IMR-90 (cell line): Measurements from ENCODE around the gene PLCH2. TPM values are rescaled to one million over a fixed set of nuclear protein-coding genes. Genes with fewer than 3 reads are reported as not detected.

ENCODE experiments used
- ATAC-seq: fragments of 200-7000 bp; cut with Tn5 transposase; 2 replicates; pipeline ENCODE4 v1.9.1; 2020; ENCODE audit warnings: low read depth, mild to moderate bottlenecking, moderate library complexity
- BruUV-seq: library from RNA; stranded (reverse); fragments of 400-500 nt; replicated peaks from 2 replicates; lab custom pipeline; 2021; lab: Mats Ljungman, UMichigan
- CTCF ChIA-PET: fragments of 300-600 bp; formaldehyde crosslinking; extraction: SDS; loops from one replicate; lab custom pipeline; 2021; ENCODE audit warnings: antibody characterized with exemption; lab: Yijun Ruan, JAX
- POLR2A ChIA-PET: fragments of 300-600 bp; sonication (Branson Sonifier 250); formaldehyde crosslinking; loops from one replicate; lab custom pipeline; 2022; ENCODE audit warnings: antibody characterized with exemption; ENCODE audit not compliant: unreplicated experiment; lab: Charles Lee
- DNase-seq: peaks from one replicate; pipeline ENCODE4 v3.0.0; 2013
- H2AFZ ChIP-seq: replicated peaks from 2 replicates; pipeline ENCODE3; 2013; ENCODE audit warnings: low read length, mild to moderate bottlenecking; ENCODE audit not compliant: poor library complexity
- H2AK5ac ChIP-seq: 2 replicates; pipeline ENCODE4 v1.6.1; 2013; ENCODE audit warnings: low read depth, low read length, inconsistent platforms
- H2AK9ac ChIP-seq: replicated peaks from 2 replicates; pipeline ENCODE3; 2013; ENCODE audit warnings: mild to moderate bottlenecking, low read depth, low read length, moderate library complexity; ENCODE audit not compliant: poor library complexity
- H2BK120ac ChIP-seq: 2 replicates; pipeline ENCODE4 v1.6.1; 2013; ENCODE audit warnings: low read depth, low read length, inconsistent platforms
- H2BK15ac ChIP-seq: 3 replicates; pipeline ENCODE4 v1.6.1; 2013; ENCODE audit warnings: low read depth, low read length, inconsistent platforms
- H2BK20ac ChIP-seq: 2 replicates; pipeline ENCODE4 v1.6.1; 2013; ENCODE audit warnings: low read depth, mild to moderate bottlenecking, inconsistent platforms, low read length, moderate library complexity
- H2BK5ac ChIP-seq: 2 replicates; pipeline ENCODE4 v1.6.1; 2013; ENCODE audit warnings: mild to moderate bottlenecking, low read depth, low read length, inconsistent platforms; ENCODE audit not compliant: poor library complexity, severe bottlenecking
- H3K14ac ChIP-seq: replicated peaks from 2 replicates; pipeline ENCODE4 v1.6.1; 2013; ENCODE audit warnings: low read depth, low read length, inconsistent platforms
- H3K18ac ChIP-seq: 2 replicates; pipeline ENCODE4 v1.6.1; 2013; ENCODE audit warnings: low read depth, low read length, control low read depth
- H3K23ac ChIP-seq: 2 replicates; pipeline ENCODE4 v1.6.1; 2013; ENCODE audit warnings: low read depth, low read length, inconsistent platforms
- H3K27ac ChIP-seq: 2 replicates; pipeline ENCODE4 v1.5.1; 2013; ENCODE audit warnings: mild to moderate bottlenecking, control low read depth, low read length; ENCODE audit not compliant: insufficient read depth
- H3K27me3 ChIP-seq: 2 replicates; pipeline ENCODE4 v1.6.1; 2013; ENCODE audit warnings: low read length; ENCODE audit not compliant: control insufficient read depth, insufficient read depth
- H3K36me3 ChIP-seq: 2 replicates; pipeline ENCODE4 v1.6.1; 2013; ENCODE audit warnings: low read length, mixed read lengths; ENCODE audit not compliant: control insufficient read depth, insufficient read depth
- H3K4ac ChIP-seq: 2 replicates; pipeline ENCODE4 v1.6.1; 2013; ENCODE audit warnings: low read depth, low read length, inconsistent platforms
- H3K4me1 ChIP-seq: 2 replicates; pipeline ENCODE4 v1.6.1; 2013; ENCODE audit warnings: low read length, mixed read lengths; ENCODE audit not compliant: control insufficient read depth, insufficient read depth
- H3K4me2 ChIP-seq: 2 replicates; pipeline ENCODE4 v1.6.1; 2013; ENCODE audit warnings: low read depth, mild to moderate bottlenecking, control low read depth, low read length, moderate library complexity
- H3K4me3 ChIP-seq: 2 replicates; pipeline ENCODE4 v1.5.1; 2013; ENCODE audit warnings: low read depth, mild to moderate bottlenecking, control low read depth, low read length, moderate library complexity; ENCODE audit not compliant: insufficient read depth
- H3K56ac ChIP-seq: 2 replicates; pipeline ENCODE4 v1.6.1; 2013; ENCODE audit warnings: low read length, inconsistent platforms; ENCODE audit not compliant: insufficient read depth; ENCODE audit errors: extremely low read depth
- H3K79me1 ChIP-seq, 2 experiments: 2 replicates each; pipeline ENCODE4 v1.6.1; 2013; ENCODE audit warnings: low read length in 2 of 2, inconsistent platforms in 1 of 2, low read depth in 1 of 2
- H3K9ac ChIP-seq: 2 replicates; pipeline ENCODE4 v1.6.1; 2013; ENCODE audit warnings: low read depth, low read length, control low read depth
- H3K9me1 ChIP-seq: 2 replicates; pipeline ENCODE4 v1.6.1; 2013; ENCODE audit warnings: low read length, inconsistent platforms; ENCODE audit not compliant: insufficient read depth
- H3K9me3 ChIP-seq: 2 replicates; pipeline ENCODE4 v1.6.1; 2013; ENCODE audit warnings: low read length; ENCODE audit not compliant: control insufficient read depth, insufficient read depth
- H4K20me1 ChIP-seq: 2 replicates; pipeline ENCODE4 v1.6.1; 2013; ENCODE audit warnings: low read length, inconsistent platforms; ENCODE audit not compliant: insufficient read depth
- H4K5ac ChIP-seq: 2 replicates; pipeline ENCODE4 v1.6.1; 2013; ENCODE audit warnings: mild to moderate bottlenecking, low read depth, low read length, control low read depth
- H4K8ac ChIP-seq, 2 experiments: 2 replicates each; pipeline ENCODE4 v1.6.1; 2013; ENCODE audit warnings: low read depth in 2 of 2, low read length in 2 of 2, control low read depth in 1 of 2, inconsistent platforms in 1 of 2
- H4K91ac ChIP-seq: 2 replicates; pipeline ENCODE4 v1.6.1; 2013; ENCODE audit warnings: low read depth, low read length, inconsistent platforms; ENCODE audit not compliant: insufficient read depth
- CEBPB ChIP-seq: IDR thresholded peaks from 2 replicates; pipeline ENCODE4 v1.6.1; 2012; ENCODE audit warnings: low read depth, low read length, improper control_type of control experiment
- RCOR1 ChIP-seq: IDR thresholded peaks from 2 replicates; pipeline ENCODE4 v1.6.1; 2012; ENCODE audit warnings: mild to moderate bottlenecking, low read length, improper control_type of control experiment; ENCODE audit not compliant: insufficient replicate concordance
- USF2 ChIP-seq: fragments of 150-350 bp; IDR thresholded peaks from 2 replicates; pipeline ENCODE4 v1.6.1; 2017; ENCODE audit warnings: mild to moderate bottlenecking, antibody characterized with exemption, low read length, low read depth
- WGBS, 2 experiments: methylation state at CpG; one replicate each; pipeline versions ENCODE4 v1.1.5 to v1.1.7; 2013; ENCODE audit warnings: missing lambda C conversion rate in 2 of 2; ENCODE audit not compliant: insufficient read length in 1 of 2; ENCODE audit errors: extremely low coverage in 2 of 2; 5-methylcytosine and 5-hydroxymethylcytosine counted together
- dilution Hi-C: fragments of 300-500 bp; cut with HindIII; formaldehyde crosslinking; loops from one replicate; pipeline ENCODE4 v1.14.3; 2018; ENCODE audit warnings: low sequenced_read_pairs; ENCODE audit not compliant: unreplicated experiment
- in situ Hi-C: fragments of 300-500 bp; cut with MboI; formaldehyde crosslinking; loops from 3 replicates; pipeline ENCODE4 v1.14.3; 2019; ENCODE audit warnings: low sequenced_read_pairs, inconsistent platforms, mixed read lengths
- intact Hi-C: fragments of 100-400 bp; cut with micrococcal nuclease; formaldehyde crosslinking; loops from 2 replicates; pipeline ENCODE4 v1.10.0; 2022
- polyA plus RNA-seq, 3 experiments: library from polyadenylated mRNA; depleted of rRNA; stranded (reverse); fragments of >200 nt; gene quantifications; 2 replicates each; pipeline ENCODE4 v1.2.3, GENCODE V29; 2012; ENCODE audit warnings: low replicate concordance in 1 of 3
- total RNA-seq: library from RNA; depleted of rRNA; stranded (reverse); fragments of >200 nt; gene quantifications from 2 replicates; pipeline ENCODE4 v1.2.3, GENCODE V29; 2012

PLCH2 gene
- total and polyA plus RNA-seq, 2 of the 4 experiments (the other 2 are of a cell fraction): 0.18 to 1.9 TPM

- no peak overlapping the region for H3K14ac ChIP-seq
- H3K23ac ChIP-seq: no peak overlapping the region
- no peak overlapping the region for H3K56ac ChIP-seq
- no peak overlapping the region for H3K18ac ChIP-seq
- CTCF ChIA-PET: no interaction called here
- no peaks in the 10 kb centered on the region for H3K79me1 ChIP-seq
- peaks cover 4% of the 10 kb centered on the region for H3K9me3 ChIP-seq
- H4K8ac ChIP-seq: no peak overlapping the region
- BruUV-seq: no TSS peak
- H3K36me3 ChIP-seq: no peaks in the 10 kb centered on the region
- no peak overlapping the region for H3K9ac ChIP-seq
- no peak overlapping the region for H2AK9ac ChIP-seq
- no peak overlapping the region for H2BK20ac ChIP-seq
- H3K27ac ChIP-seq: no peak overlapping the region
- H4K5ac ChIP-seq: no peak overlapping the region
- H2AFZ ChIP-seq: no peak overlapping the region
- H2BK120ac ChIP-seq: no peak overlapping the region
- ATAC-seq: no peak
- no peak overlapping the region for H2BK5ac ChIP-seq
- no peak for TF ChIP-seq USF2
- no peak for TF ChIP-seq RCOR1
- no peak for TF ChIP-seq CEBPB
- no peak overlapping the region for H3K4me2 ChIP-seq
- H4K91ac ChIP-seq: no peak overlapping the region
- dilution Hi-C loops: no loop called here
- H3K9me1 ChIP-seq: no peaks in the 10 kb centered on the region
- no peak overlapping the region for H3K4ac ChIP-seq
- no peak overlapping the region for H2BK15ac ChIP-seq
- 57% methylated on average over 12 of the region's 24 CpGs; no CpG with 5 or more reads in 1 of the 2 experiments for WGBS, 2 experiments
- no peak for DNase-seq
- H3K27me3 ChIP-seq: peaks cover 14% of the 10 kb centered on the region; the same call in 1 of the 2 replicates
- H3K4me1 ChIP-seq: no peaks in the 10 kb centered on the region
- no peak overlapping the region for H2AK5ac ChIP-seq
- POLR2A ChIA-PET: no interaction called here
- H4K20me1 ChIP-seq: no peaks in the 10 kb centered on the region; the same call in 1 of the 2 replicates
- intact Hi-C loops: no loop called here
- H3K4me3 ChIP-seq: no peak overlapping the region
- in situ Hi-C loops: no loop called here
Observed at GRCh38 chr1:2493691-2494322, 17.7 kb downstream of the PLCH2 start.
